MCF 10A (cell line): ENCODE data around the gene HIGD1A. TPM values are rescaled to one million over a fixed set of nuclear protein-coding genes. Genes with fewer than 3 reads are reported as not detected.
A peak's percentile ranks its signal among the peaks of the same experiment; 100 is the strongest.

ENCODE experiments used
- BruUV-seq: library from RNA; stranded (reverse); fragments of 400-500 nt; replicated peaks from 2 replicates; lab custom pipeline; 2021; lab: Mats Ljungman, UMichigan
- CTCF ChIA-PET: fragments of 300-600 bp; sonication (Branson Sonifier 250); formaldehyde crosslinking; extraction: SDS; loops from one replicate; lab custom pipeline; 2021; ENCODE audit warnings: antibody characterized with exemption, inconsistent platforms; lab: Yijun Ruan, JAX
- POLR2A ChIA-PET: fragments of 300-600, 350-650 bp; sonication (Branson Sonifier 250); formaldehyde crosslinking; extraction: SDS; loops from one replicate; lab custom pipeline; 2020; ENCODE audit warnings: antibody characterized with exemption, inconsistent platforms; lab: Yijun Ruan, JAX
- DNase-seq: peaks from one replicate; pipeline ENCODE4 v3.0.0-alpha.2; 2018; ENCODE audit not compliant: unreplicated experiment
- H3K27ac Mint-ChIP-seq: one replicate; pipeline ENCODE4 v1.8.0; 2022; ENCODE audit warnings: mild to moderate bottlenecking, low read depth, mixed read lengths; ENCODE audit not compliant: unreplicated experiment
- H3K27me3 Mint-ChIP-seq: one replicate; pipeline ENCODE4 v1.8.0; 2022; ENCODE audit warnings: mixed read lengths; ENCODE audit not compliant: insufficient read depth, unreplicated experiment
- H3K36me3 Mint-ChIP-seq: one replicate; pipeline ENCODE4 v1.8.0; 2022; ENCODE audit warnings: mild to moderate bottlenecking, moderate library complexity, mixed read lengths; ENCODE audit not compliant: insufficient read depth, unreplicated experiment
- H3K4me1 Mint-ChIP-seq: one replicate; pipeline ENCODE4 v1.8.0; 2022; ENCODE audit warnings: mixed read lengths; ENCODE audit not compliant: insufficient read depth, unreplicated experiment
- H3K4me3 Mint-ChIP-seq: one replicate; pipeline ENCODE4 v1.8.0; 2022; ENCODE audit warnings: mild to moderate bottlenecking, moderate library complexity, mixed read lengths; ENCODE audit not compliant: unreplicated experiment
- H3K9me3 Mint-ChIP-seq: one replicate; pipeline ENCODE4 v1.8.0; 2022; ENCODE audit warnings: mixed read lengths; ENCODE audit not compliant: unreplicated experiment
- intact Hi-C: fragments of 100-400 bp; cut with micrococcal nuclease; formaldehyde crosslinking; loops from 2 replicates; pipeline ENCODE4 v1.14.1; 2022
- total RNA-seq: library from RNA; stranded (reverse); gene quantifications from 2 replicates; pipeline ENCODE4 v1.2.3, GENCODE V29; 2022
- TF ChIP-seq, protein P1 (sequence below): fragments of 200-600 bp; IDR thresholded peaks from one replicate; pipeline ENCODE4 v1.8.0; 2022; ENCODE audit warnings: antibody characterized with exemption, mild to moderate bottlenecking; ENCODE audit not compliant: unreplicated experiment

HIGD1A gene
- total RNA-seq, 1 experiment from 2014 or later, result 140 TPM

- peak overlapping the region; percentile 97 for H3K27ac Mint-ChIP-seq
- intact Hi-C loops, result no loop called here
- CTCF ChIA-PET, result interaction anchor here (0.6 to 5.8 kb wide), 15 partner anchors 9 to 227 kb away, joined by 3 to 57 read pairs (median 6); partner anchors contain the start of genes ACKR2 and HIGD1A
Observed at GRCh38 chr3:42778644-42779043, 25.6 kb downstream of the HIGD1A start.

GRCh38 chr3:42773409-42773751, 30.9 kb downstream of the HIGD1A start:
- Mint-ChIP-seq H3K9me3 (no peaks in the 10 kb centered on the region), H3K27me3 (no peaks in the 10 kb centered on the region), H3K36me3 (peaks cover 16% of the 10 kb centered on the region), H3K27ac (no peak overlapping the region), H3K4me3 (no peak overlapping the region), H3K4me1 (peaks cover 4% of the 10 kb centered on the region)
- intact Hi-C loops, result no loop called here
- DNase-seq, result no peak
- TF ChIP-seq, protein P1, sequence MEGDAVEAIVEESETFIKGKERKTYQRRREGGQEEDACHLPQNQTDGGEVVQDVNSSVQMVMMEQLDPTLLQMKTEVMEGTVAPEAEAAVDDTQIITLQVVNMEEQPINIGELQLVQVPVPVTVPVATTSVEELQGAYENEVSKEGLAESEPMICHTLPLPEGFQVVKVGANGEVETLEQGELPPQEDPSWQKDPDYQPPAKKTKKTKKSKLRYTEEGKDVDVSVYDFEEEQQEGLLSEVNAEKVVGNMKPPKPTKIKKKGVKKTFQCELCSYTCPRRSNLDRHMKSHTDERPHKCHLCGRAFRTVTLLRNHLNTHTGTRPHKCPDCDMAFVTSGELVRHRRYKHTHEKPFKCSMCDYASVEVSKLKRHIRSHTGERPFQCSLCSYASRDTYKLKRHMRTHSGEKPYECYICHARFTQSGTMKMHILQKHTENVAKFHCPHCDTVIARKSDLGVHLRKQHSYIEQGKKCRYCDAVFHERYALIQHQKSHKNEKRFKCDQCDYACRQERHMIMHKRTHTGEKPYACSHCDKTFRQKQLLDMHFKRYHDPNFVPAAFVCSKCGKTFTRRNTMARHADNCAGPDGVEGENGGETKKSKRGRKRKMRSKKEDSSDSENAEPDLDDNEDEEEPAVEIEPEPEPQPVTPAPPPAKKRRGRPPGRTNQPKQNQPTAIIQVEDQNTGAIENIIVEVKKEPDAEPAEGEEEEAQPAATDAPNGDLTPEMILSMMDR, result no peak
- no TSS peak for BruUV-seq
- CTCF ChIA-PET, result no interaction called here
- POLR2A ChIA-PET, result interaction anchor here (0.7 to 1.4 kb wide), 2 partner anchors 8 to 30 kb away, joined by 3 read pairs; no protein-coding TSS in a partner anchor

More at GRCh38 chr3:42778644-42779043, 25.6 kb downstream of the HIGD1A start:
- no peaks in the 10 kb centered on the region for H3K27me3 Mint-ChIP-seq
- BruUV-seq, result no TSS peak
- H3K4me3 Mint-ChIP-seq, result peak overlapping the region; percentile 54
- H3K9me3 Mint-ChIP-seq, result no peaks in the 10 kb centered on the region
- TF ChIP-seq, protein P1, result no peak
- POLR2A ChIA-PET, result interaction anchor here (0.8 to 3.6 kb wide), 17 partner anchors 8 to 197 kb away, joined by 3 to 51 read pairs (median 4); partner anchors contain the start of genes HIGD1A and SEC22C
- peak; percentile 63 for DNase-seq
- H3K36me3 Mint-ChIP-seq, result peaks cover 48% of the 10 kb centered on the region
- peaks cover 40% of the 10 kb centered on the region for H3K4me1 Mint-ChIP-seq

DNA sequence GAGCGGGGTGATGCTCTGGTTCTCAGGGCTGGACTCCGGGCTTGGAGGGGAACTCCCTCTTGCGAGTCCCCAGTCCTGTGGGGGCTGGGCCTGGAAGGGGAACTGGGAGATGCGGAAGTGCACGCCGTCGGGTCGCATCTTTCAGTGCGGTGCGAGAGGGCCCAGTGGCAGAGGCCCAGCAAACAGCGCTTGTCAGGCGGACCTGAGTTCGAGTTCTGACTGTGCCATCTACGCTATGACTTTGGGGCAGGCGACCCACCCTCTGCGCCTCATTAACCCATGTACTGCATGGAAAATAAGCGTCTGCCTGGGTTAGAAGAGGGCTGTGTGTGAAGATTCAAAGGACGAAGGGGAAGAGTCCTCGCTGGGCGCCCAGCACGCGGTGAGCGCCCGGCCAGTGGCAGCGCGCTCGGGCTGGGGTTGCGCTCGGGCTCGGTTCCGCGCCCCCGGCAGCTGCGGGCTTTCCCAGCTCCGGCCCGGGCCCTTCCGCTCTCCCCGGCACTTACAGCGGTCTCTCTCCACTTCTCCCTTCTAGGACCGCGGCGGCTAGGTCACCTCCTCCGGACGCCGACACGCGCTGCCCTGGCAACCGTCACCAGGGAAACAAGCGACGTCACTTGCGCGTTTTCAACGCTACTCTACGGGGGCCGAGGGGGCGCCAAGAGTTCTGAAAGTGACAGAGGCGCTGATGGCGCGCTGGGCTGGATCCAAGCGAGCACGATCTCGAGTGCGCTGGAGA, 31.5 kb downstream of the HIGD1A start, which contains the start of gene CCDC13:
Gene CCDC13 (minus strand): TSS at position 584 of the 739 bp plus-strand sequence. CDS start 14,908 bp downstream, outside the sequence.
- TF ChIP-seq, protein P1, result no peak
- intact Hi-C loops, result no loop called here
- ChIA-PET POLR2A (no interaction called here), CTCF (no interaction called here)
- no peaks in the 10 kb centered on the region for H3K4me1 Mint-ChIP-seq
- no peak within 1 kb of the TSS for H3K27ac Mint-ChIP-seq
- no peaks in the 10 kb centered on the region for H3K27me3 Mint-ChIP-seq
- H3K9me3 Mint-ChIP-seq, result no peaks in the 10 kb centered on the region
- H3K4me3 Mint-ChIP-seq, result no peak within 1 kb of the TSS
- BruUV-seq, result no TSS peak
- no peak for DNase-seq
- peaks cover 15% of the 10 kb centered on the region for H3K36me3 Mint-ChIP-seq

GRCh38 chr3:42771271-42771670, 33.0 kb downstream of the HIGD1A start:
- ChIA-PET CTCF (interaction anchor here (0.6 to 1.9 kb wide), 3 partner anchors 8 to 529 kb away, joined by 3 to 9 read pairs (median 3); no protein-coding TSS in a partner anchor), POLR2A (no interaction called here)
- intact Hi-C loops, result no loop called here
- peaks cover 15% of the 10 kb centered on the region for H3K36me3 Mint-ChIP-seq
- no peaks in the 10 kb centered on the region for H3K9me3 Mint-ChIP-seq
- no peak overlapping the region for H3K4me3 Mint-ChIP-seq
- no peaks in the 10 kb centered on the region for H3K4me1 Mint-ChIP-seq
- no TSS peak for BruUV-seq
- no peaks in the 10 kb centered on the region for H3K27me3 Mint-ChIP-seq
- TF ChIP-seq, protein P1, result no peak
- peak; percentile 62 for DNase-seq
- H3K27ac Mint-ChIP-seq, result no peak overlapping the region
